Measurements from ENCODE around the gene SELENOM. TPM values are rescaled to one million over a fixed set of nuclear protein-coding genes. Genes with fewer than 3 reads are reported as not detected.
A peak's percentile ranks its signal among the peaks of the same experiment; 100 is the strongest.
"Not testable (repeated sequence)": the region's sequence is repeated elsewhere in the genome, so short reads cannot be mapped to it uniquely, and the experiment has no call there.

SELENOM gene
- total RNA-seq, 2 donors from 2014 or later: 4.5 to 20.4 TPM

- Mint-ChIP-seq H3K36me3 (ENCODE audit: low read depth) (no peaks in the 10 kb centered on the region), H3K4me3 (no peak overlapping the region), H3K27me3 (no peaks in the 10 kb centered on the region), H3K4me1 (peaks cover 5% of the 10 kb centered on the region), H3K27ac (no peak overlapping the region), H3K9me3 (no peaks in the 10 kb centered on the region)
- no peak for ATAC-seq (replicated peaks)
These were observed 18.3 kb upstream of the SELENOM start for GRCh38 chr22:31125521-31126117.

GRCh38 chr22:31124811-31125465, 17.6 kb upstream of the SELENOM start:
- no peak overlapping the region for H3K4me3 Mint-ChIP-seq
- no peak for ATAC-seq (replicated peaks)
- H3K9me3 Mint-ChIP-seq: no peaks in the 10 kb centered on the region

GRCh38 chr22:31124290-31124689, 16.9 kb upstream of the SELENOM start:
- Mint-ChIP-seq H3K36me3 (ENCODE audit: low read depth) (no peaks in the 10 kb centered on the region), H3K9me3 (no peaks in the 10 kb centered on the region), H3K27me3 (no peaks in the 10 kb centered on the region), H3K27ac (no peak overlapping the region), H3K4me1 (peaks cover 5% of the 10 kb centered on the region), H3K4me3 (no peak overlapping the region)
- no peak for ATAC-seq (replicated peaks)

More at GRCh38 chr22:31124811-31125465, 17.6 kb upstream of the SELENOM start:
- Mint-ChIP-seq H3K27ac (no peak overlapping the region), H3K27me3 (no peaks in the 10 kb centered on the region), H3K4me1 (peaks cover 5% of the 10 kb centered on the region), H3K36me3 (ENCODE audit: low read depth) (no peaks in the 10 kb centered on the region)

- H3K9me3 Mint-ChIP-seq: no peaks in the 10 kb centered on the region
- H3K36me3 Mint-ChIP-seq (ENCODE audit: low read depth): no peaks in the 10 kb centered on the region
- H3K27ac Mint-ChIP-seq: no peak overlapping the region
- H3K27me3 Mint-ChIP-seq: no peaks in the 10 kb centered on the region
- peaks cover 5% of the 10 kb centered on the region for H3K4me1 Mint-ChIP-seq
- H3K4me3 Mint-ChIP-seq: no peak overlapping the region
- ATAC-seq (replicated peaks): no peak
These were observed 15.9 kb upstream of the SELENOM start for GRCh38 chr22:31123292-31123602.

GRCh38 chr22:31122532-31123291, 15.3 kb upstream of the SELENOM start, which contains the start of gene INPP5J:
INPP5J (plus strand) TSS chr22:31122966; CDS start chr22:31123015, 49 bp downstream.
- H3K27ac Mint-ChIP-seq: no peak within 1 kb of the TSS
- H3K9me3 Mint-ChIP-seq: no peaks in the 10 kb centered on the region
- ATAC-seq (replicated peaks): no peak
- H3K4me1 Mint-ChIP-seq: peaks cover 5% of the 10 kb centered on the region
- H3K27me3 Mint-ChIP-seq: no peaks in the 10 kb centered on the region
- H3K36me3 Mint-ChIP-seq (ENCODE audit: low read depth): no peaks in the 10 kb centered on the region
- H3K4me3 Mint-ChIP-seq: no peak within 1 kb of the TSS

GRCh38 chr22:31122196-31122531, 14.8 kb upstream of the SELENOM start:
- Mint-ChIP-seq H3K27me3 (no peaks in the 10 kb centered on the region), H3K27ac (no peak overlapping the region), H3K4me3 (no peak overlapping the region)

GRCh38 chr22:31121403-31121802, 14.0 kb upstream of the SELENOM start:
- H3K4me3 Mint-ChIP-seq: no peak overlapping the region
- H3K9me3 Mint-ChIP-seq: no peaks in the 10 kb centered on the region

More at GRCh38 chr22:31122196-31122531, 14.8 kb upstream of the SELENOM start:
- Mint-ChIP-seq H3K36me3 (ENCODE audit: low read depth) (no peaks in the 10 kb centered on the region), H3K9me3 (no peaks in the 10 kb centered on the region), H3K4me1 (peaks cover 5% of the 10 kb centered on the region)
- ATAC-seq (replicated peaks): no peak

GRCh38 chr22:31120642-31121041, 13.3 kb upstream of the SELENOM start:
- H3K27ac Mint-ChIP-seq: no peak overlapping the region
- no peaks in the 10 kb centered on the region for H3K9me3 Mint-ChIP-seq
- H3K4me1 Mint-ChIP-seq: peaks cover 5% of the 10 kb centered on the region
- H3K36me3 Mint-ChIP-seq (ENCODE audit: low read depth): no peaks in the 10 kb centered on the region
- no peak for ATAC-seq (replicated peaks)
- H3K27me3 Mint-ChIP-seq: no peaks in the 10 kb centered on the region
- H3K4me3 Mint-ChIP-seq: no peak overlapping the region

More at GRCh38 chr22:31121403-31121802, 14.0 kb upstream of the SELENOM start:
- Mint-ChIP-seq H3K4me1 (peaks cover 5% of the 10 kb centered on the region), H3K27me3 (no peaks in the 10 kb centered on the region), H3K27ac (no peak overlapping the region), H3K36me3 (ENCODE audit: low read depth) (no peaks in the 10 kb centered on the region)
- no peak for ATAC-seq (replicated peaks)

- H3K9me3 Mint-ChIP-seq: no peaks in the 10 kb centered on the region
- no peaks in the 10 kb centered on the region for H3K27me3 Mint-ChIP-seq
- H3K4me3 Mint-ChIP-seq: no peak overlapping the region
- no peak overlapping the region for H3K27ac Mint-ChIP-seq
- H3K4me1 Mint-ChIP-seq: peaks cover 5% of the 10 kb centered on the region
- H3K36me3 Mint-ChIP-seq (ENCODE audit: low read depth): no peaks in the 10 kb centered on the region
- ATAC-seq (replicated peaks): no peak
These were observed 12.9 kb upstream of the SELENOM start for GRCh38 chr22:31120230-31120629.

- ATAC-seq (replicated peaks): no peak
- peaks cover 5% of the 10 kb centered on the region for H3K4me1 Mint-ChIP-seq
- no peaks in the 10 kb centered on the region for H3K36me3 Mint-ChIP-seq (ENCODE audit: low read depth)
- H3K4me3 Mint-ChIP-seq: no peak overlapping the region
- H3K27me3 Mint-ChIP-seq: no peaks in the 10 kb centered on the region
- no peaks in the 10 kb centered on the region for H3K9me3 Mint-ChIP-seq
- peak overlapping the region; percentile 51 for H3K27ac Mint-ChIP-seq
These were observed 11.8 kb upstream of the SELENOM start for GRCh38 chr22:31119026-31119717.

GRCh38 chr22:31118046-31118820, 10.9 kb upstream of the SELENOM start:
- Mint-ChIP-seq H3K36me3 (ENCODE audit: low read depth) (no peaks in the 10 kb centered on the region), H3K27me3 (no peaks in the 10 kb centered on the region), H3K4me1 (peaks cover 5% of the 10 kb centered on the region), H3K9me3 (no peaks in the 10 kb centered on the region), H3K27ac (peak overlapping the region; percentile 51), H3K4me3 (no peak overlapping the region)
- peak; percentile 23 for ATAC-seq (replicated peaks)

GRCh38 chr22:31112547-31113091, 5.3 kb upstream of the SELENOM start:
- H3K36me3 Mint-ChIP-seq (ENCODE audit: low read depth); H3K9me3 Mint-ChIP-seq; H3K27me3 Mint-ChIP-seq; H3K4me1 Mint-ChIP-seq; H3K4me3 Mint-ChIP-seq; ATAC-seq (replicated peaks); H3K27ac Mint-ChIP-seq: not testable (repeated sequence)

GRCh38 chr22:31107894-31108218, 488 bp upstream of the SELENOM start:
- H3K4me3 Mint-ChIP-seq: peak overlapping the region; percentile 93
- H3K27ac Mint-ChIP-seq: peak overlapping the region; percentile 93
- peak; percentile 35 for ATAC-seq (replicated peaks)
- no peaks in the 10 kb centered on the region for H3K36me3 Mint-ChIP-seq (ENCODE audit: low read depth)
- H3K27me3 Mint-ChIP-seq: no peaks in the 10 kb centered on the region
- peaks cover 6% of the 10 kb centered on the region for H3K4me1 Mint-ChIP-seq
- no peaks in the 10 kb centered on the region for H3K9me3 Mint-ChIP-seq

- H3K27me3 Mint-ChIP-seq: no peaks in the 10 kb centered on the region
- peaks cover 6% of the 10 kb centered on the region for H3K4me1 Mint-ChIP-seq
- H3K4me3 Mint-ChIP-seq: peak overlapping the region; percentile 93
- H3K27ac Mint-ChIP-seq: peak overlapping the region; percentile 93
- no peak for ATAC-seq (replicated peaks)
- H3K36me3 Mint-ChIP-seq (ENCODE audit: low read depth): no peaks in the 10 kb centered on the region
- H3K9me3 Mint-ChIP-seq: no peaks in the 10 kb centered on the region
These were observed 614 bp downstream of the SELENOM start for GRCh38 chr22:31106731-31107177.
